Central memory CD8-positive, alpha-beta T cell (primary cell): ENCODE data around the gene GATAD2B.

Source experiments
- ATAC-seq: fragments of 150-1000 bp; cut with Tn5 transposase; replicated peaks from 2 replicates; pipeline ENCODE4 v1.10.0; 2022; ENCODE audit warnings: mild to moderate bottlenecking, moderate FRiP score, moderate number of reproducible peaks; ENCODE audit not compliant: poor library complexity, severe bottlenecking; ENCODE audit errors: extremely low read depth
- DNase-seq, 2 donors: peaks; one replicate each; pipeline ENCODE4 v3.0.0; 2021; ENCODE audit warnings: low spot score in 2 of 2
- H3K27ac Mint-ChIP-seq: one replicate; pipeline ENCODE4 v1.8.0; 2022; ENCODE audit warnings: low read depth, mild to moderate bottlenecking, moderate library complexity, mixed read lengths
- H3K27me3 Mint-ChIP-seq: one replicate; pipeline ENCODE4 v1.8.0; 2022; ENCODE audit warnings: mixed read lengths
- H3K36me3 Mint-ChIP-seq: one replicate; pipeline ENCODE4 v1.8.0; 2022; ENCODE audit warnings: mild to moderate bottlenecking, moderate library complexity, mixed read lengths; ENCODE audit not compliant: insufficient read depth
- H3K4me1 Mint-ChIP-seq: one replicate; pipeline ENCODE4 v1.8.0; 2022; ENCODE audit warnings: mixed read lengths
- H3K4me3 Mint-ChIP-seq: one replicate; pipeline ENCODE4 v1.8.0; 2022; ENCODE audit warnings: mild to moderate bottlenecking, moderate library complexity, mixed read lengths
- H3K9me3 Mint-ChIP-seq: one replicate; pipeline ENCODE4 v1.8.0; 2022; ENCODE audit warnings: mixed read lengths

The GATAD2B gene

DNA sequence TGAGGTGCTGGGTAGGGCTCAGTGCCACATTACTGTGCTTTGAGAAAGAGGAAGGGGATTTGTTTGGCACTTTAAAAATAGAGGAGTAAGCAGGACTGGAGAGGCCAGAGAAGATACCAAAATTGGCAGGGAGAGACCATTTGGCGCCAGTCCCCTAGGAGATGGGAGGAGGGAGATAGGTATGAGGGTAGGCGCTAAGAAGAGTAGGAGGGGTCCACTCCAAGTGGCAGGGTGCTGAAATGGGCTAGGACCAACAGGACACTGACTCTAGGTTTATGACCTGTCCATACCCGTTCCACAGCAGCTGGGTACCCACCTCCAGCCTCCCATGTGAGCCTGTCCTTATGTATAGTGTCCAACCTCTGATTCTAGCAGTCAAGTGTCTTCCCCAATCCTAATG, 36.7 kb upstream of the GATAD2B start:
- ATAC-seq (no peak), DNase-seq (no peak)
- H3K36me3 Mint-ChIP-seq: peaks cover 9% of the 10 kb centered on the region
- H3K27me3 Mint-ChIP-seq: no peaks in the 10 kb centered on the region
- H3K4me1 Mint-ChIP-seq: peaks cover 62% of the 10 kb centered on the region
- no peaks in the 10 kb centered on the region for H3K9me3 Mint-ChIP-seq
- peak overlapping the region; percentile 94 for H3K4me3 Mint-ChIP-seq
- H3K27ac Mint-ChIP-seq: no peak overlapping the region

DNA sequence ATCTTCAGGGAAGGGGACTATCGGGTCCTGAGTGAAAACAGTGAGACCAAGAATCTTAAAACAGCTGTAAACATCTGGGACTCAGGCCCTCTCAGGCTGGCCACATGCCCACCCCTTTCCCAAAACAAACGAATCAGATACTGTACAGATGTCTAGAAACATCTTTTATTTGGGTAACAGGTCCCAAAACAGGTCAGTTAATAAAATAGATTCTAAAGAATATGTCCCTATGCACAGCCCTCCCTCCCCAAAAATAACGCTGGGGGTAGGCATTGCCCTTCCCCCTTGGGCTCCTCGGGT, 36.1 kb upstream of the GATAD2B start:
- Mint-ChIP-seq H3K4me1 (peaks cover 63% of the 10 kb centered on the region), H3K9me3 (no peaks in the 10 kb centered on the region), H3K27ac (peak overlapping the region; percentile 78), H3K36me3 (peaks cover 13% of the 10 kb centered on the region), H3K4me3 (peak overlapping the region; percentile 94), H3K27me3 (no peaks in the 10 kb centered on the region)
- ATAC-seq (no peak), DNase-seq (no peak)

DNA sequence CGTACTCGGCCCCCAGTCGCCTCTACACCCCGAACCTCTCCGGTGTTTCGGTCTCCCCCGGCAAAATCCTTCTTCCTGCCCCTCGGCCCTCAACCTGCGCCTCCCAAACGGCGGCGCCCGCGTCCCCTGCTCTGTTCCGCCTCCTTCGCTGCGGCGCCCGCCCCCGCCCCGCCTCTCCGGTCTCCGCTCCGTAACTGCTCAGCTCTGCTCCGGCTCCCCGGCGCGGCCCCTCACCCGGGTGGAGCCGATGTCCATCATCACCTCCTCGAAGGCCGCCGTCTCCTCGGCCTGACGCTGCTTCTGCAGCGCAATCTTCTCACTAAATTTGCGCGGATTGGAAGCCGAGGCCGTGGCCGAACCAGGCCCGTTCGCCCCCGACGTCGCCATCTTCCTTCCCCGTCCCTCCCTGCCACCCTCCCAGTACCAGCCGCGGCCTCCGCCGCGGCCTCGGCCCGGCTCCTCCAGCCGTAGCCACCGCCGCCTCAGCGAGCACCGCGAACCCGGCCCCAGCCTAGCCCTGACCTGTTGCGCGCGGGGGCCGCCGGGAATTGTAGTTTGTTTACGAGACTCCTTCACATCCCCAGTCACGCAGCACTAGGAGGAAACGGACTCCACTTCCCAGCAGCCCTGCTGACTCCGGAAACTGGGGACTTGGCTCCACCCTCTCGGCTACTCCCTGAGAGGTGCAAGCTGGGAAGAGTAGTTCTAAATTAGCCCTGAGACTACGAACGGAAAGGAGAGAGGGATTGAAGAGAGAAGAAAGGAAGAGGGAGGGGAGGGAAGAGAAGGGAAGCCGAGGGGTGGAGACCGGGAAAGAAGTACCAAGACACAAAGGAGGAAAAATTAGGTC, 35.6 kb upstream of the GATAD2B start, which contains the start of gene CRTC2:
CRTC2 (minus strand) TSS at position 502 of the 850 bp plus-strand sequence; CDS start at position 387, 115 bp downstream.
- peak; percentile 91 to 95 for DNase-seq
- peak within 1 kb of the TSS; percentile 78 for H3K27ac Mint-ChIP-seq

DNA sequence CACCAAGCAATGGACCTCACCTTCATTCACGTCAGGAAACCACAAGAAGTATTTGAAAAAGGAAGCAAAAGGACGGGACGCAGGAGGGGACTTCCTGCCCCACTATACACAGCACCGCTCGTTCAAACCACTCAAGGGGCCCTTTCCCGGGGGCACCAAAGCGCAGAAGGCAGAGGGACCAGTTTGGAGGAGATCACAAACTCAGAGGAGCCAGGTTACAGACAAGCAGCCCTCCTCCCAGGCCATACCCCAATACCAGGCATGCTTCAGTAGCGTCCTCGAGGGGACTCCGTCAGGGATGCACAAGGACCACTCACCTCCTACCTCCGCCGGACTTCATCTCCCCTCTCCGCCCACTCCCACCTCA, 35.0 kb upstream of the GATAD2B start:
- peak; percentile 24 for ATAC-seq
- Mint-ChIP-seq H3K27ac (peak overlapping the region; percentile 78), H3K4me3 (peak overlapping the region; percentile 94), H3K4me1 (peaks cover 61% of the 10 kb centered on the region), H3K36me3 (peaks cover 17% of the 10 kb centered on the region), H3K27me3 (no peaks in the 10 kb centered on the region), H3K9me3 (no peaks in the 10 kb centered on the region)
- no peak for DNase-seq

More for the DNA sequence above, 35.6 kb upstream of the GATAD2B start, which contains the start of gene CRTC2:
- Mint-ChIP-seq H3K9me3 (no peaks in the 10 kb centered on the region), H3K4me1 (peaks cover 63% of the 10 kb centered on the region), H3K4me3 (peak within 1 kb of the TSS; percentile 94), H3K27me3 (no peaks in the 10 kb centered on the region), H3K36me3 (peaks cover 15% of the 10 kb centered on the region)
- ATAC-seq: peak; percentile 94

DNA sequence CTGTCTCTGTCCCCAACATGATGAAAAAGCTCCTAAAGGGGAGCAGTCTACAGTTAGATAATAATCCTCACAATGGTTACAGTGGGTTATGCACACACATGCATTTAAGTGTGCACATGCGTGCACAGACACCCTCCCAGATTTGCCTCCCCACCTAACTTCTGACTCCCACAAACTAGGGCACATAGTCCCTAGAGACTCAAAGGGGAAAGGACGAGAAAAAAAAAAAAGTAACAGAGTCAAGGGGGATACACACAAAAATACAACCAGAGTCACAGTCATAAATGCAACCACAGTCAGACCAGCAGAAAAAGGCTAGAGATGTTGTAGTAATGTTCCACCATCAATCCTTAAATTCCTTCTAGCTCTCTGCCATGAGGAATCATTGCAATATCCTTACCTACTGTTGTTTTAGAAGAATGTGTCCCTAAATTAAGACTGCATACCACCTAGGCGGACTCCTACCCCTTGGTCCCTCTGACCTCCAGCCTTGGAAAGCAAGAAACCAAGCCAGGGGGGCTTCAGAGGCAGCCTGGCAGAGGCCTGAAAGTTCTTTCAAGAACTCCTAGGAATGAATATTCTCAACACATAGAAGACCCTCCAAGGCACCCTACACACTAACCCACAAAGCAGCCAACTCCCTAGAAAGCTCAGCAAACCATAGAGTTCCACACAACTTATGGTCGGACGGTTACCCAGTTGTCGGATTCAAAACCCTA, 34.4 kb upstream of the GATAD2B start:
- no peaks in the 10 kb centered on the region for H3K27me3 Mint-ChIP-seq
- DNase-seq: no peak
- H3K4me3 Mint-ChIP-seq: peak overlapping the region; percentile 94
- peaks cover 22% of the 10 kb centered on the region for H3K36me3 Mint-ChIP-seq
- no peaks in the 10 kb centered on the region for H3K9me3 Mint-ChIP-seq
- H3K27ac Mint-ChIP-seq: peak overlapping the region; percentile 78
- ATAC-seq: no peak
- H3K4me1 Mint-ChIP-seq: peaks cover 56% of the 10 kb centered on the region

DNA sequence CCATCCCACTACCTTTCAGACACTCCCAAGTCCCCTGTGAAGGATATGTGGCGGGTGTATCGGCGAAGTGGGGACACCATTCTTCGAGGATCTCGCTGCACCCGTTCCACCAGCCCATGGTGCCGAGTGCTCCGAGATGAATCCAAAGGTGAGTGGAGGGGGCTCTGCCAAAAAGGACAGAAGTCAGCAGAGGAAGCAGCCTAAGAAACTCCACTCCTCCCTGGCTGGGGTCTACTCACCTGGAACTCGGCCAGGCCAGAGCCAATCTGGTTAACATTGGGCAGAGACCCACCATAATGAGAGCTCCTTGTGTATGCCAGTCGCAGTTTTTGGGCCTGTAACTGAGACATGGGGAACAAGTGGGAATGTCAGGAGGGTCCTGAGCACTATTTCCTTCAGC, 32.1 kb upstream of the GATAD2B start:
- Mint-ChIP-seq H3K27ac (peak overlapping the region; percentile 83), H3K4me1 (peaks cover 59% of the 10 kb centered on the region), H3K36me3 (peaks cover 36% of the 10 kb centered on the region), H3K27me3 (no peaks in the 10 kb centered on the region), H3K9me3 (no peaks in the 10 kb centered on the region), H3K4me3 (no peak overlapping the region)
- no peak for ATAC-seq
- DNase-seq: no peak

DNA sequence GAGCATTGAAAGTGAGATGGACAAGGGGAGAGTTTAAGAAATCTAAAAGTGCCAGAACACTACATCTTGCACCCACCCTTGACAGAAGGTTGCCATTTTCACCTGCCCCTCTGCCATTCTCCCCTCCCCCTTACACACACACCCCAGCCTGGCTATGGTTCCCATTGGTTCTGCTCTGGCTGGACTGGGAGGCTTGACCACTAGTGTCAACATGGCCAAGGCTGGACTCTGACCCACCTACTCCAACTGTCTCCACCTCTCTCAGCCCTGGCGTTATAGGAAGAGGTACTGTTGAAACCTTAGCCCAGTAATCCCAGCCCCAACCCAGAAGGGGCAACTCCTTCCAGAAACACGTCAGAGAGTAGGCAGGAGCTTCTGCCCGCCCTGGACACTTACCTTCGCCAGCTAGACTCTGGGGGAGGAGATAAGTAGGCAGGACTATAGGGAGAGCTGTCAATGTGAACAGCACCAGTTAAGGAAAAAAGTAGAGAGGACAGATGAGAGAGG, 31.1 kb upstream of the GATAD2B start:
- Mint-ChIP-seq H3K27me3 (no peaks in the 10 kb centered on the region), H3K4me3 (peak overlapping the region; percentile 6), H3K36me3 (peaks cover 39% of the 10 kb centered on the region), H3K27ac (peak overlapping the region; percentile 83), H3K9me3 (no peaks in the 10 kb centered on the region), H3K4me1 (peaks cover 58% of the 10 kb centered on the region)
- ATAC-seq (no peak), DNase-seq (no peak)

DNA sequence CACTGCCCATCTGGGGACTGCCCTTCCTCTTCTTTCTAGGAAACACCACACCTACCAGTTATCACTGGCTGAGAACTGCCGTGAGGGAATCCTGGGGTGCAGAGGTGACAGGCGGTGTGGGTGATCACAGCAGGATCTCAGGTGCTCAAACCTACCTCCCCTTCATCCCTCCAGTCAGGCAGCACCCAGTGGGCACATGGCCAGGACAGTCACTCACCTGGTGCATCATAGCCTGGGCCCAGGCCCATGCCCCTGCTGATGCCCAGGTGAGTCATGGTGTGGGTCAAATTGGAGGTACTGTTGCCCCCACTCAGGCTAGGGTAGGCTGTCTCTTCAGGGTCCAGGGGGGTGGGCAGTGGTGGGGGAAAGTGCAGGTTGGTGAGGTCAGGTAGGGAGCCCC, 29.0 kb upstream of the GATAD2B start:
- Mint-ChIP-seq H3K9me3 (no peaks in the 10 kb centered on the region), H3K36me3 (peaks cover 50% of the 10 kb centered on the region), H3K4me3 (no peak overlapping the region), H3K27me3 (no peaks in the 10 kb centered on the region), H3K4me1 (peaks cover 46% of the 10 kb centered on the region), H3K27ac (peak overlapping the region; percentile 56)
- no peak for ATAC-seq
- DNase-seq: no peak

DNA sequence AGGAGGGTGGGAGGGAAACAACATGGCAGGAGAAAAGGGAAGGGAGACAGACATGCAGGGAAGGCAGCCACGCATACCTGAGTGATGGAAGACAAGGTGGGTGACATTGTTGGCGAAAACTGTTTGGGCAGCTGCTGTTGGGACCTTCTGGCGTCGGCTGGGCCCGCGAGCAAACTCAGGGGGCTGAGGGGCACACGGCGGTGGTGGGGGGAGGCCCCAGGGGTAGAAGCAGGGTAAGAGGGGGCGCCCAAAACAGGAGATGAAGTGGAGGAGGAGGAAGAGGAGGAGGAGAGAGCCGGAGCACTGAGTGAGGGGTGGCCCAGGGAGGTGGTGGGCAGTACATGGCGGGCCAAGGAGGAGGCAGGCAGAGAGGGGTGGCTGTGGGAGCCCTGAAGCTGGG, 28.4 kb upstream of the GATAD2B start:
- Mint-ChIP-seq H3K27ac (no peak overlapping the region), H3K9me3 (no peaks in the 10 kb centered on the region), H3K36me3 (peaks cover 53% of the 10 kb centered on the region), H3K27me3 (no peaks in the 10 kb centered on the region), H3K4me1 (peaks cover 41% of the 10 kb centered on the region), H3K4me3 (no peak overlapping the region)
- DNase-seq (no peak), ATAC-seq (no peak)

DNA sequence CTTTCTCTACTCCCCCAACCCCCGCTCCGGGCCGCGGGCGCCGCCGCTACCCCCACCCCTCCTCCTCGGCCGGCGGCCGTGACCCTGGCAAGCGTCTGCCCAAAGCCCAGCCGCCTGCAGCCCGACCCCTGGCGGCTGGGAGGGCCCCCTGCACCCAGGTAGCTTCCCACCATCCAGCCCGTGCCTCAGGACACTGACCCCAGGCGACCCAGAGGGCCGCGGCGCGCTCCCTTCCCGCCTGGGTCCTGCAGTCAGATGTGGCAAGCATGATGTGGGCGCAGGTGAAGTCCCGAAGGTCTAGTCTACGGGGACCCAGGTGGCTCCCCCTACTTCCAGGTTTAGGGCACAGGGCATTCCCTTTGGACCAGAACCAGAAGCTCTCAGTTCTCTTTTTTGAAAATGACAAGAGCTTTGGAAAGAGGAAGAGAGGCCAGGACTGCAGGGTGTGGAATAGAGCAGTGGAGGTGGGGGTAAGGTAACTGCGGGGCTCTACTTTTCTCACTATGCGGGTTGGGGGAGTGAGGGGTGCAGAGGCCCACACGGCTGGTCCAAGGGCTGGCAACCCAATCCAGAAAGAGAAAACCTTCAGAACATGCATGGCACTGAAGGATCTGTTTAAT, 24.0 kb upstream of the GATAD2B start, which contains the start of gene DENND4B:
DENND4B (minus strand) TSS at position 97 of the 620 bp plus-strand sequence. CDS start 2,344 bp downstream, outside the sequence.
- H3K9me3 Mint-ChIP-seq: no peaks in the 10 kb centered on the region
- peak within 1 kb of the TSS; percentile 81 for H3K4me3 Mint-ChIP-seq
- peak; percentile 46 to 48 for DNase-seq
- peak within 1 kb of the TSS; percentile 95 for H3K27ac Mint-ChIP-seq
- H3K27me3 Mint-ChIP-seq: no peaks in the 10 kb centered on the region
- peaks cover 56% of the 10 kb centered on the region for H3K4me1 Mint-ChIP-seq
- H3K36me3 Mint-ChIP-seq: peaks cover 57% of the 10 kb centered on the region
- ATAC-seq: peak; percentile 44

DNA sequence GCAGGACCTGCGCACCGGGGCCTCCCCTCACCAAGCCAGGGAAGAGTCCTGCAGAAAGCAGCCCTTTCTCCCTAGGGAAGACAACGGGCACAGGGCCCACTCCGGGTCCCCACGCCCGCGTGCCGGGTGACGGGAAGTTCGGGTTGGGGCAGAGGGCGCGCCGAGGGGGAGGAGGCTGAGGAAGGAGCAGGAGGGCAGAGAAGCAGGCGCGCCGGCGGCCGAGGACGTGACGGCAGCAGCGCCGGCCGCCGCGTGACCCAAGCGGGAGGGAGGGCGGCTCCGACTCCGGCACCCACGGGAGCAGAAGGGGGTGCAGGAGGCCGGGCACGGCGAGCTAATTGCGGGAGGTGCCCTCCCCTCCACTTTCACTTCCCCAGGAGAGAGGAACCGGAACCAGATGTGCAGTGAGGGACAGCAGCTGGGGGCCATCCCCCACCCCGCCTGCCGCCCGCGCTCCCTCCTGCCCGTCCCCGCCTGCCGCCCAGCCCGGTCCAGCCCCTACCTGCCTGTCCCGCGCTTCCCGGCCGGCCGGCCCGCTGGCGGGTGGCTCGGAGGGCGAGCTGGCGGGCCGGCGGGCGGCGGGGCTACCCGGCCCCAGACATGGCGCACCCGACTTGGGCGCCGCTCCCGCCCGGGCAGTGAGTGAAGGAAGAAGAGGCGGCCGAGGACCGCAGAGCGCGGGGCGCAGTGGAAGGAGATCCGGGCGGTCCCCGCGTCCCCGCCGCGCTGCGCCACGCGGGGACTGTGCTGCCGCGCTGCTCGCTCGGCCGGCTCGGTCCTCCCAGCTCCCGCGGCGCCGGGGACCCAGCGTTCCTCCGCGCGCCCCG, 23.2 kb upstream of the GATAD2B start:
- ATAC-seq (peak; percentile 62), DNase-seq (peak; percentile 57 to 70)
- peaks cover 54% of the 10 kb centered on the region for H3K4me1 Mint-ChIP-seq
- H3K36me3 Mint-ChIP-seq: peaks cover 56% of the 10 kb centered on the region
- H3K9me3 Mint-ChIP-seq: no peaks in the 10 kb centered on the region
- H3K27ac Mint-ChIP-seq: peak overlapping the region; percentile 95
- no peaks in the 10 kb centered on the region for H3K27me3 Mint-ChIP-seq
- peak overlapping the region; percentile 81 for H3K4me3 Mint-ChIP-seq
